ENCODE measurements around the gene TRIML2. TPM values are rescaled to one million over a fixed set of nuclear protein-coding genes. Genes with fewer than 3 reads are reported as not detected.
"Not testable (repeated sequence)": the region's sequence is repeated elsewhere in the genome, so short reads cannot be mapped to it uniquely, and the experiment has no call there.

Gene TRIML2
- total RNA-seq, 1 donor from 2014 or later: not detected

DNA sequence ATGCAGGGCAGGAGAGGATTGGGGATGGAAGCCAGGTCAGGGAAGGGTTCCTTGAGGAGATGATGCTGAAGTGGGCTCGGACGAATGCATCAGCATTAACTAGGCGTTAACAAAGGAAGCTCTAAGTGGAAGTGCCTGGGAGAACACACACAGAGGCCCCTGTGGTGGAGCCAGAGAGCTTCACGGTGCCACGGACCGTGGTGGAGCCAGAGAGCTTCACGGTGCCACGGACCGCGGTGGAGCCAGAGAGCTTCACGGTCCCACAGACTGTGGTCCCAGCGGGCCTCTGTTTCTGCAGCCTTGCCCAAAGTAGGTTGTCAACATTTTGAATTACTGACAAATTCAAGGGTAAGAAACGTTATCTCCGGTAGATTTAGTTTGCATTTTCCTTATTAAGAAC lies 48.3 kb downstream of the TRIML2 start:
- Histone ChIP-seq H3K4me1 (no peaks in the 10 kb centered on the region), H3K9me3 (no peaks in the 10 kb centered on the region), H3K36me3 (no peaks in the 10 kb centered on the region), H3K4me3 (no peak overlapping the region), H3K27ac (no peak overlapping the region), H3K27me3 (no peaks in the 10 kb centered on the region)
- intact Hi-C loops (cut with DNase I): no loop called here
- TF ChIP-seq, protein P1, sequence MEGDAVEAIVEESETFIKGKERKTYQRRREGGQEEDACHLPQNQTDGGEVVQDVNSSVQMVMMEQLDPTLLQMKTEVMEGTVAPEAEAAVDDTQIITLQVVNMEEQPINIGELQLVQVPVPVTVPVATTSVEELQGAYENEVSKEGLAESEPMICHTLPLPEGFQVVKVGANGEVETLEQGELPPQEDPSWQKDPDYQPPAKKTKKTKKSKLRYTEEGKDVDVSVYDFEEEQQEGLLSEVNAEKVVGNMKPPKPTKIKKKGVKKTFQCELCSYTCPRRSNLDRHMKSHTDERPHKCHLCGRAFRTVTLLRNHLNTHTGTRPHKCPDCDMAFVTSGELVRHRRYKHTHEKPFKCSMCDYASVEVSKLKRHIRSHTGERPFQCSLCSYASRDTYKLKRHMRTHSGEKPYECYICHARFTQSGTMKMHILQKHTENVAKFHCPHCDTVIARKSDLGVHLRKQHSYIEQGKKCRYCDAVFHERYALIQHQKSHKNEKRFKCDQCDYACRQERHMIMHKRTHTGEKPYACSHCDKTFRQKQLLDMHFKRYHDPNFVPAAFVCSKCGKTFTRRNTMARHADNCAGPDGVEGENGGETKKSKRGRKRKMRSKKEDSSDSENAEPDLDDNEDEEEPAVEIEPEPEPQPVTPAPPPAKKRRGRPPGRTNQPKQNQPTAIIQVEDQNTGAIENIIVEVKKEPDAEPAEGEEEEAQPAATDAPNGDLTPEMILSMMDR (IDR thresholded peaks at IDR 0.05): no peak
- no peak for DNase-seq (ENCODE audit: low spot score in 2 of 2)

DNA sequence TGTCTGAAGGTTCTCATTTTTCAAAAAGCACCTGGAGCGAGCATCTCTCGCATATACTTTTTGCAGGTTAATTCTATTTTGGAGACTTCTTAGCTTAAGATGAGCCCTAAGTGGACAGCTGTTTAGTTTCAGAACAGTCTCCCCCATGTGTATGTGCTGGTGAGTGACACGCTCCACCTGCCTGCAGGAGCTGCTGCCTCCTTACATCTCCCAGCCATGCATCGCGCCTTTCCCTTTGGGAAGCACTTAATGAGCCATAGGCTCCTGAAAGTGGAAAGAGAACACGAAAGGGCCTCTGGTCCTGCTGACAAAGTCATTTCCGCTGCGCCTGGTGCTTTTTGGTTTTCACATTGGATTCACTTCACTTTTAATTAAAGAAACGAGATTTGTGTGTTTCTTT lies 56.1 kb downstream of the TRIML2 start:
- no peaks in the 10 kb centered on the region for H3K36me3 ChIP-seq
- no peak for DNase-seq (ENCODE audit: low spot score in 2 of 2)
- H3K4me1 ChIP-seq: no peaks in the 10 kb centered on the region
- intact Hi-C loops (cut with DNase I): no loop called here
- no peak overlapping the region for H3K27ac ChIP-seq
- H3K27me3 ChIP-seq: no peaks in the 10 kb centered on the region
- no peaks in the 10 kb centered on the region for H3K9me3 ChIP-seq
- TF ChIP-seq, protein P1 (IDR thresholded peaks at IDR 0.05): no peak
- no peak overlapping the region for H3K4me3 ChIP-seq

DNA sequence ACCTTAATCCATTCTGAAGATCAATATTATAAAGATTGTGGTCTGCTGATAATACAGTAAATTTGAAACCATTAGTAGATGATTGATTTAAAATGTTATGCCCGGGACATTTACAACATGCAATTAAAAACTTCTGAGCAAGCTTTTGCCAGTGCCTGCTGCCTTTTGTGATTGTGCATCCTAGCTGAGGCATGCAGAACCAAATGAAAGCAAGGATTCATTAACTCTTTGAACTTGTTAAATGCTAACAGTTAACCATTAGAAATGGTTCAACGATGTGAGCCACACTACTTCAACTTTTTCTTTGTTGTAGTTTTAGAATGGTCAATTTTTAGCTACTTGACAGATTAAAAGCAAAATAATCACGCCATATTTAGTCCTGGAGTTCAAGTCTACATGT lies 62.7 kb downstream of the TRIML2 start:
- no peak for DNase-seq (ENCODE audit: low spot score in 2 of 2)
- Histone ChIP-seq H3K27ac (no peak overlapping the region), H3K4me3 (no peak overlapping the region), H3K4me1 (no peaks in the 10 kb centered on the region), H3K27me3 (no peaks in the 10 kb centered on the region), H3K36me3 (no peaks in the 10 kb centered on the region), H3K9me3 (no peaks in the 10 kb centered on the region)
- intact Hi-C loops (cut with DNase I): no loop called here
- TF ChIP-seq, protein P1 (IDR thresholded peaks at IDR 0.05): no peak

DNA sequence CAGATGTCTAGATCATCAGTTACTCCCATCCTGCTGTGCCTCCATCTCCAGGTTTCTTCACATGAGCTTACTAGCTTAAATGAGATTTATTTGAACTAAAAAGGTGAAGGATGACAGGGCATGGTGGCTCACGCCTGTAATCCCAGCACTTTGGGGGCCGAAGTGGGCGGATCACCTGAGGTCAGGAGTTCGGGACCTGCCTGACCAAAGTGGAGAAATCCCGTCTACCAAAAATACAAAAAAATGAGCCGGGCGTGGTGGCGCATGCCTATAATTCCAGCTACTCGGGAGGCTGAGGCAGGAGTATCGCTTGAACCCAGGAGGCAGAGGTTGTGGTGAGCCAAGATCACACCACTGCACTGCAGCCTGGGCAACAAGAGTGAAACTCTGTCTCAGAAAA lies 63.9 kb downstream of the TRIML2 start:
- H3K27ac ChIP-seq; H3K36me3 ChIP-seq; DNase-seq (ENCODE audit: low spot score in 2 of 2); intact Hi-C loops (cut with DNase I); H3K27me3 ChIP-seq; H3K4me3 ChIP-seq; H3K9me3 ChIP-seq; H3K4me1 ChIP-seq: not testable (repeated sequence)

DNA sequence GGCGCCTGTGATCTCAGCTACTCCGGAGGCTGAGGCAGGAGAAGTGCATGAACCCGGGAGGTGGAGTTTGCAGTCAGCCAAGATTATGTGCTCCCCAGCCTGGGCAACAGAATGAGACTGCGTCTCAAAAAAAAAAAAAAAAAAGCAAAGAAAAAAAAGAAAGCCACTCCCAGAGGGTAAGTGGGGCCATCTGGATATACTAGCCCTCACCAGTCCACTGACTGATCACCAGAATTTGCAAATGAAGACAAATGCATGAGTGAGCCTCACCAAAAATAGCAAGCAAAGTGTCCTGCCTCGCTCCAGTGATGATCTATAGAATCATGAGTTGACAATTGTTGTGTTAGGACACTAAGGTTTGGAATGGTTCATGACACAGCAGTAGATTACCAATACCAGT lies 66.2 kb downstream of the TRIML2 start:
- Histone ChIP-seq H3K36me3 (no peaks in the 10 kb centered on the region), H3K9me3 (no peaks in the 10 kb centered on the region), H3K27me3 (no peaks in the 10 kb centered on the region), H3K4me3 (no peak overlapping the region), H3K27ac (no peak overlapping the region), H3K4me1 (no peaks in the 10 kb centered on the region)
- TF ChIP-seq, protein P1 (IDR thresholded peaks at IDR 0.05): no peak
- no peak for DNase-seq (ENCODE audit: low spot score in 2 of 2)
- intact Hi-C loops (cut with DNase I): no loop called here

DNA sequence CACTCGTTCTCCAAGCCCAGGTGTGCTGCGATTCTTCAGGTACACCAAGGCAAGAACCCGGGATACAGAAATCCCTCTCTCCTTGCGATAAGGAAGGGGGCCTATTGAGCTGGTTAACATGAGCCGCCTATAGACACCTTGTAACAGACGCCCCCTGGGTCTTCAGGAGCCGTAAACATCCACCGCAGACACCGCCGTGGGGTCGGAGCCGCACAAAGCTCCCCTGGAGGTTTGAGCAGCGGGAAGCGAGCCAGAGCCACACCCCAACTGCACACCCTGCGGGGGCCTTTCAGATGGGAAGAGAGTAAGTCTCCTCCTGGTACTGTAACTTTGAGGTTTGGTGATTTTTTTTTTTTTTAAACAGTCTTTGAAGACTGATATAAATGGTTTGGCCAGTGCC lies 67.2 kb downstream of the TRIML2 start:
- DNase-seq (ENCODE audit: low spot score in 2 of 2): no peak
- H3K4me3 ChIP-seq: no peak overlapping the region
- TF ChIP-seq, protein P1 (IDR thresholded peaks at IDR 0.05): no peak
- H3K36me3 ChIP-seq: no peaks in the 10 kb centered on the region
- no peaks in the 10 kb centered on the region for H3K9me3 ChIP-seq
- intact Hi-C loops (cut with DNase I): no loop called here
- H3K27me3 ChIP-seq: no peaks in the 10 kb centered on the region
- H3K4me1 ChIP-seq: no peaks in the 10 kb centered on the region
- H3K27ac ChIP-seq: no peak overlapping the region

Data from ascending aorta (tissue), 2 donors.